Mucosa of rectum (tissue), 2 donors: ENCODE results near the gene AXDND1.

Experiments used
- H3K27ac ChIP-seq, 2 donors: one replicate each; pipeline ENCODE4 v1.7.0; 2013; ENCODE audit warnings: inconsistent platforms in 2 of 2, low read depth in 2 of 2, low read length in 2 of 2
- H3K27me3 ChIP-seq, 2 donors: one replicate each; pipeline ENCODE4 v1.7.0; 2013; ENCODE audit warnings: low read length in 2 of 2; ENCODE audit not compliant: control insufficient read depth in 2 of 2, insufficient read depth in 2 of 2
- H3K36me3 ChIP-seq, 2 donors: one replicate each; pipeline ENCODE4 v1.7.0; 2013; ENCODE audit warnings: low read length in 2 of 2; ENCODE audit not compliant: control insufficient read depth in 2 of 2, insufficient read depth in 2 of 2
- H3K4me1 ChIP-seq, 2 donors: one replicate each; pipeline ENCODE4 v1.7.0; 2013; ENCODE audit warnings: low read length in 2 of 2, mild to moderate bottlenecking in 1 of 2; ENCODE audit not compliant: control insufficient read depth in 2 of 2, insufficient read depth in 2 of 2
- H3K4me3 ChIP-seq, 2 donors: one replicate each; pipeline ENCODE4 v1.7.0; 2013; ENCODE audit warnings: low read length in 2 of 2
- H3K9ac ChIP-seq, 2 donors: one replicate each; pipeline ENCODE4 v1.7.0; 2013; ENCODE audit warnings: low read length in 2 of 2, low read depth in 1 of 2, mild to moderate bottlenecking in 1 of 2
- H3K9me3 ChIP-seq, 2 donors: one replicate each; pipeline ENCODE4 v1.7.0; 2013; ENCODE audit warnings: low read length in 2 of 2; ENCODE audit not compliant: control insufficient read depth in 2 of 2
- donor health status: healthy.
- donor health status: Normal muscosa, but diverticular disease.

AXDND1 gene

DNA sequence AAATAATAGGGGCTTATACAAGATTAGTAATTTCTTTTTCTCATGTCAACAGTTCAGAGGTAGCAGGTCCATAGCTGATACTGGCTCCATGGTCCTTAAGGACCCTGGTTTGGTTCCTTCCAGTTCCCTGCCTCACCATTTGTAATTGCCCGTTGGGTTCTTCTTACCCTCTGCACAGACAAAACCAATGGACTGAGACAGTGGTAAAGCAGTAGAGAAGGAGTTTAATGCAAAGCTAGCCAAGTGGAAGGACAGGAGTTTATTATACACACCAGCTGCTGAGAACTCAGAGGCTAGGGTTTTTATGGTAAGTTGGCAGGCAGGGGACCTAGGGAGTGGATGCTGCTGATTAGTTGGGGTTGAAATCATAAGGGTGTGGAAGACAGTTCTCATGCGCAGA lies 35.9 kb upstream of the AXDND1 start:
- Histone ChIP-seq H3K4me1 (no peaks in the 10 kb centered on the region), H3K9me3 (no peaks in the 10 kb centered on the region), H3K27ac (no peak overlapping the region), H3K27me3 (no peaks in the 10 kb centered on the region), H3K9ac (no peak overlapping the region), H3K4me3 (no peak overlapping the region), H3K36me3 (no peaks in the 10 kb centered on the region)

DNA sequence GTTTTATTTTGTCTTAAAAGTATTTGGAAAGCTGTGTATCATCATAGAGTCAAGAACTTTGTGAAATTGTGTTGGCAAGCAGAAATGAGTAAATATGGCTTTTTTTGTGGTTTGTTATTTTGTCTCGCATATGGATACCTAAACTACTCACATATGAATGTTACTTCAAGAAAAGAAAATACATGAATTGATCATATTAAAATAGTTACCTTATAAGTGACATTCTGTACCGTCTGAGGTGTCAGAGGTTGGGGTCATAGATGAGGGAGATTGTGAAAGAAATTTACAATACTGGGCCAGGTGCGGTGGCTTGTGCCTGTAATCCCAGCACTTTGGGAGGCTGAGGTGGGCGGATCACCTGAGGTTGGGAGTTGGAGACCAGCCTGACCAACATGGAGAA lies 31.3 kb upstream of the AXDND1 start:
- H3K36me3 ChIP-seq, result peaks cover 7 to 8% of the 10 kb centered on the region in 2 donors
- H3K9ac ChIP-seq, result no peak overlapping the region
- H3K27me3 ChIP-seq, result no peaks in the 10 kb centered on the region
- H3K9me3 ChIP-seq, result no peaks in the 10 kb centered on the region
- no peak overlapping the region for H3K4me3 ChIP-seq
- H3K27ac ChIP-seq, result no peak overlapping the region
- H3K4me1 ChIP-seq, result peaks cover 0 to 3% of the 10 kb centered on the region in 2 donors

DNA sequence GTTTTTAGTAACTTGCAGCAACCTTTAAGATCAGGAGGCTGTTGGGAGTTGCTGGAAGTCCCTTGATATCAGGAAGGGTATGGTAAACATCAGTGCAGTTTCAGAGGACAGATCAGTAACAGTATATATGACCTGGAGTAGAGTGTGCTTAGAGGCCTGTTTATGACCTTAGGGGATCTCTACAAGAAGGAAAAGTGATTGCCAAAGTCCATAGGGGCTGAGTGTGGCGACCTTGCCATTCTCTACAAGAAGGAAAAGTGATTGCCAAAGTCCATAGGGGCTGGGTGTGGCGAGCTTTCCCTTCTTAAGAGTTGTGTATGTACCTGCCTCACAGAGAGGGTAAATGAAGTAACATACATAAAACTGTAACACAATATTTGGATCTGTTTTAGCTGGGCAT lies 28.5 kb upstream of the AXDND1 start:
- Histone ChIP-seq H3K9ac (no peak overlapping the region), H3K36me3 (peaks cover 13 to 15% of the 10 kb centered on the region in 2 donors), H3K4me1 (peaks cover 0 to 3% of the 10 kb centered on the region in 2 donors)

DNA sequence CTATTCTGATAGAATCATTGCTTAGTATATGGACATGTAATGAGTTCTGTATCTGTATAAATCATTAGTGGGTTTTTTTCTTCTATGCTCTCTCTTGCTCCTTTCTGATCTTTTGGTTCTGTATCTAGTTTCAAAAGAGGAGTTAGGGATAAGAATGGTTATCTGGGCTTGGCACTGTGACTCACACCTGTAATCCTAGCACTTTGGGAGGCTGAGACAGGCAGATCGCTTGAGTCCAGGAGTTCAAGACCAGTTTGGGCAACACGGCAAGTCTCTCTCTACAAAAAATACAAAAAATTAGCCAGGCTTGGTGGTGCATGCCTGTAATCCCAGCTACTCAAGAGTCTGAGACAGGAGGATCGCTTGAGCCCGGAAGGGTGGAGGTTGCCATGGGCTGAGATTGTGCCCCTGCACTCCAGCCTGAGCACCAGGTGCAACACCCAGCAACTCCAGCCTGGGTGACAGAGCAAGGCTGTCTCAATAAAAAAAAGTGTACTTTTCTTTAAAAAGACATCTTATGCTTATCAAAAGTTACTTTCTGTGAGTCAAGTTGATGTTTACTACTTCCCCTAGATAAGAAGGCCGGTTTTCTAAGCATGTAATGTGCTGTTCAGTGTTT lies 27.7 kb upstream of the AXDND1 start:
- no peak overlapping the region for H3K27ac ChIP-seq
- H3K9me3 ChIP-seq, result no peaks in the 10 kb centered on the region
- H3K36me3 ChIP-seq, result peaks cover 15 to 17% of the 10 kb centered on the region in 2 donors
- no peak overlapping the region for H3K4me3 ChIP-seq
- H3K9ac ChIP-seq, result no peak overlapping the region
- H3K4me1 ChIP-seq, result peaks cover 0 to 3% of the 10 kb centered on the region in 2 donors
- H3K27me3 ChIP-seq, result no peaks in the 10 kb centered on the region

More for the DNA sequence above, 28.5 kb upstream of the AXDND1 start:
- no peak overlapping the region for H3K27ac ChIP-seq
- no peaks in the 10 kb centered on the region for H3K27me3 ChIP-seq
- H3K4me3 ChIP-seq, result no peak overlapping the region
- no peaks in the 10 kb centered on the region for H3K9me3 ChIP-seq

DNA sequence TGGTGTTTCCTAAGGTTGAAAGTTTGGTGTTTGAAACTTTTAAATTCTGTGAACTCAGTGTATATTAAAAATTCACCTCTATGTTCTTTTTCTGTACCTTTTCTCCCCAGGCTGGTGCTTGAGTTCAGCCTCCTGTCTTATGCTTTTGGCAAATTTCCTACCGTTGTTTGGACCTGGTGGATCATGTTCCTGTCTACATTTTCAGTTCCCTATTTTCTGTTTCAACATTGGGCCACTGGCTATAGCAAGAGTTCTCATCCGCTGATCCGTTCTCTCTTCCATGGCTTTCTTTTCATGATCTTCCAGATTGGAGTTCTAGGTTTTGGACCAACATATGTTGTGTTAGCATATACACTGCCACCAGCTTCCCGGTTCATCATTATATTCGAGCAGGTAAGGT lies 24.9 kb upstream of the AXDND1 start:
- peaks cover 21 to 29% of the 10 kb centered on the region in 2 donors for H3K36me3 ChIP-seq

DNA sequence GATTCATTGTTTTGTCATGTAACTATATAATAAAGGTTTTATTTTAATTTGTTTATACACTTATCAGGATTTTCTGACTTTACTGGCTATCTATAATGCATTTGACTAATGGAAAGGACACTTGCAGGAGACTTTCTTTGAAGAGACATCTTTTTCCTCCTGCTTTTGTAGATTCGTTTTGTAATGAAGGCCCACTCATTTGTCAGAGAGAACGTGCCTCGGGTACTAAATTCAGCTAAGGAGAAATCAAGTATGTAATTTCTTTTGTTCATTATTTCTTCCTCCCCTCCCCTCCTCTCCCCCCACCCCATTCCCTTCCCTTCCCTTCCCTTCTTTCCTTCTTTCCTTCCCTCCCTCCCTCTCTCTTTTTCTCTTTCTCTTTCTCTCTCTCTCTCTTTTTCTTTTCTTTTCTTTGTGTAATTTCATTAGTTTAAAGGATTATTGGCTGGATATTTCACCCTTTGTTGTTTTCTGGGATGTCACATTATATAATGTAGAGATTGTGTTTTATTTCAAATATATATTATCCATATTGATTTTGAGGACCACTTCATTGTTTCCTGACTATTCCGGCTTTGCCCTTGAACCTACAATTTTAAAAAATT lies 23.7 kb upstream of the AXDND1 start:
- H3K27me3 ChIP-seq, result no peaks in the 10 kb centered on the region
- no peak overlapping the region for H3K4me3 ChIP-seq
- H3K27ac ChIP-seq, result no peak overlapping the region
- H3K9ac ChIP-seq, result no peak overlapping the region
- H3K9me3 ChIP-seq, result no peaks in the 10 kb centered on the region
- H3K4me1 ChIP-seq, result peaks cover 0 to 3% of the 10 kb centered on the region in 2 donors
- H3K36me3 ChIP-seq, result peaks cover 29 to 36% of the 10 kb centered on the region in 2 donors

More for the DNA sequence above, 24.9 kb upstream of the AXDND1 start:
- Histone ChIP-seq H3K9me3 (no peaks in the 10 kb centered on the region), H3K27ac (no peak overlapping the region), H3K4me1 (peaks cover 0 to 3% of the 10 kb centered on the region in 2 donors), H3K9ac (no peak overlapping the region), H3K4me3 (no peak overlapping the region), H3K27me3 (no peaks in the 10 kb centered on the region)

DNA sequence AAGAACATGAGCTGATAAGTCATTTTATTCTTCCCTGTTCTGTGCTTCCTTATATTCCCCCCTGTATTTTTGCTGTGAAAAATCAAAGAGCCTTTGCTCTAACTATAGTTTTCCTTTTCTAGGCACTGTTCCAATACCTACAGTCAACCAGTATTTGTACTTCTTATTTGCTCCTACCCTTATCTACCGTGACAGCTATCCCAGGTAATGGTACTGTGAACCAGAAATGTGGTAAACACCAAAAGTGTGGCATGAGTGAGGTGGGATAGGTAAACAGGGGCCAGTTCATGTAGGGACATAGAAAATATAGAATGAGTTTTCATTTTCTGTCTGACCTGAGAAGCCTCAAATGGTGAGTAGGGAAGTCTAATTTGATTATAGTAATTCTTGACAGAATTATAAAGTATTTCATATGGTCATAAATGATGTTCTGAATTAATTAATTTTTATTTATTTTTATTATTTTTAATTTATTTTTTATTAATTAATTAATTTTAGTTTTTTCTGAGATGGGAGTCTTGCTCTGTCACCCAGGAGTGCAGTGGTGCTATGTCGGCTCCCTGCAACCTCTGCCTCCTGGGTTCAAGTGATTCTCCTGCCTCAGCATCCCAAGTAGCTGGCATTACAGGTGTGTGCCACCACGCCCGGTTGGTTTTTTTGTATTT lies 22.9 kb upstream of the AXDND1 start:
- Histone ChIP-seq H3K9me3 (no peaks in the 10 kb centered on the region), H3K9ac (no peak overlapping the region), H3K36me3 (peaks cover 34 to 36% of the 10 kb centered on the region in 2 donors), H3K4me1 (no peaks in the 10 kb centered on the region), H3K4me3 (no peak overlapping the region), H3K27ac (no peak overlapping the region), H3K27me3 (no peaks in the 10 kb centered on the region)

DNA sequence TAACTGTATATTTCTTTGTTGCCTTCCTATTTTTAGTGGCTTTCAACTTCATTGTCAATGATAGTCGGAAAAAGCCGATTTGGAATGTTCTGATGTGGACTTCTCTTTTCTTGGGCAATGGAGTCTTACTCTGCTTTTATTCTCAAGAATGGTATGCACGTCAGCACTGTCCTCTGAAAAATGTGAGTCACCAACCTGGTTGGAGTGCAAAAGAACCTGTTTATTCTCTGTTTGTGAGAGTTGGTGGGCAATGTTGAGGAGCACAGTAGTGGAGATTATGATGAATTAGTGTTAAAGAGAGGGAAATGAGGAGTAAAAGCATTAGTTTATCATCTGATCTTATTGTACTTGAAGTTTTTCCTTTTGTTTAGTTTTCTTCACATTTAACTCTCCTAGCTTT lies 14.5 kb upstream of the AXDND1 start:
- Histone ChIP-seq H3K27ac (no peak overlapping the region), H3K9ac (no peak overlapping the region), H3K4me3 (no peak overlapping the region), H3K27me3 (no peaks in the 10 kb centered on the region), H3K9me3 (no peaks in the 10 kb centered on the region), H3K4me1 (no peaks in the 10 kb centered on the region), H3K36me3 (peaks cover 27 to 34% of the 10 kb centered on the region in 2 donors)

DNA sequence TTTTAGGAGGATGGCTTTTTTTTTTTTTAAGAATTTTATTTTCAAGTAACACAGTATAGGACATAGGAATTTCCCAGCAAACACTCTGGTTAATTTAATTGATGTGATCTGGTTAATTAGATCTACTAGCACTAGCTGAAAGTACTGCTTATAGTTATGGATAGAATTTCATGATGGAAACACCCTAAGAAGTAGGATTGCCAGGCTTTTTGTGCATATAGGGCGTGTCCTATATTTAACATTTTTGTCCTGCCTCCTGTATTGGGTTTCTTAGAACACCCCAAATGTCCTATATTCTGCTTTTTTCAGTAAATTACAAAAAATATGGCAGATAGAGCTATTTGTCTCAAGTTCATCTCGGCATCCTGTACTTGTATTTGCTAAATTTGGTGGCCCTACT lies 13.5 kb upstream of the AXDND1 start:
- Histone ChIP-seq H3K27me3 (no peaks in the 10 kb centered on the region), H3K36me3 (peaks cover 23 to 31% of the 10 kb centered on the region in 2 donors), H3K9ac (no peak overlapping the region), H3K9me3 (no peaks in the 10 kb centered on the region), H3K4me1 (no peaks in the 10 kb centered on the region), H3K4me3 (no peak overlapping the region), H3K27ac (no peak overlapping the region)

DNA sequence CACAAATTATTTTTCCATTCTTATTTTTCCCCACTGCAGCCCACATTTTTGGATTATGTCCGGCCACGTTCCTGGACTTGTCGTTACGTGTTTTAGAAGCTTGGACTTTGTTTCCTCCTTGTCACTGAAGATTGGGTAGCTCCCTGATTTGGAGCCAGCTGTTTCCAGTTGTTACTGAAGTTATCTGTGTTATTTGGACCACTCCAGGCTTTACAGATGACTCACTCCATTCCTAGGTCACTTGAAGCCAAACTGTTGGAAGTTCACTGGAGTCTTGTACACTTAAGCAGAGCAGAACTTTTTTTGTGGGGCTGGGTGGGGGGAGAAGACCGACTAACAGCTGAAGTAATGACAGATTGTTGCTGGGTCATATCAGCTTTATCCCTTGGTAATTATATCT lies 12.2 kb upstream of the AXDND1 start:
- H3K4me1 ChIP-seq, result no peaks in the 10 kb centered on the region
- H3K9ac ChIP-seq, result no peak overlapping the region
- no peaks in the 10 kb centered on the region for H3K9me3 ChIP-seq
- no peak overlapping the region for H3K27ac ChIP-seq
- no peak overlapping the region for H3K4me3 ChIP-seq
- no peaks in the 10 kb centered on the region for H3K27me3 ChIP-seq
- peaks cover 11 to 28% of the 10 kb centered on the region in 2 donors for H3K36me3 ChIP-seq
